ENCODE results near the gene FLII. TPM values are rescaled to one million over a fixed set of nuclear protein-coding genes. Genes with fewer than 3 reads are reported as not detected.

Gene FLII
- polyA plus RNA-seq, 4 donors: 152 to 360 (median 210) TPM

DNA sequence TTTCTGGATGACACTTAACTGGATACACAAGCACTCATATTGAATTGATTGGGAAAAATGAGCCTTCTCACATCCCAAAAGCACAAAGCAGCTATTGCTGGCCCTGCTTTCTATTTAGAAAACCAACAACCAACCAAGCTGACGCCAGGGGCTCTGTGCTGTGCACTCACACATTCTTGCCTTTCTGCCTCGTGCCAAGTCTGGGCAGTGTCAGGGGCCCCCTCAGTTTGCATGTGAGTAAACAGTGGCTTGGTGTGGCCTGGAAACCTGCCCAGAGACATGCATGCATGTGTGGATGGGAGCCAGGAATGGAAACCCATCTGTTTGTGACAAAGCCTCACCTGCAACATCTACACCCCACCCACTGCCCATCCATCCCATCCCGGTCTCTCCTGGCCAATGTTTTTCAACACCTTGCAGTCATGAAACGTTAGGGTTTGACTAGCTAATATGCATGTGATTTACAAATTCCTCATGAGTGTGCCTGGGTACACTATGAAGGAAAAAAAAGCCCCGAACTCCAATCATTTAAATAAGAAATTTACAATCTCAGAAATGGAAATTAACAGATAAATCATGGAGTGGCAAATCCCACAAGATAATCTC lies 22.3 kb upstream of the FLII start:
- H3K36me3 ChIP-seq (ENCODE audit: control insufficient read depth in 3 of 3, insufficient read depth in 2 of 3, low read depth in 1 of 3, low read length in 3 of 3): peaks cover 34 to 81% (median 37%) of the 10 kb centered on the region in 3 donors
- H3K27me3 ChIP-seq (ENCODE audit: control insufficient read depth in 3 of 3, insufficient read depth in 3 of 3, low read length in 3 of 3): no peaks in the 10 kb centered on the region
- no peak overlapping the region for H3K4me3 ChIP-seq (ENCODE audit: low read depth in 1 of 3, low read length in 3 of 3)
- no peaks in the 10 kb centered on the region for H3K4me1 ChIP-seq (ENCODE audit: control insufficient read depth in 3 of 3, insufficient read depth in 2 of 3, low read depth in 1 of 3, low read length in 2 of 3)
- 59 to 70% (median 59%) methylated on average over 5 of the region's 5 CpGs for WGBS, 3 donors
- no peaks in the 10 kb centered on the region for H3K9me3 ChIP-seq (ENCODE audit: control insufficient read depth in 2 of 2, insufficient read depth in 1 of 2, low read depth in 1 of 2, low read length in 1 of 2)
- DNase-seq (no peak), FAIRE-seq (no peak)
- H3K27ac ChIP-seq (ENCODE audit: low read depth in 1 of 3, low read length in 2 of 3): no peak overlapping the region

DNA sequence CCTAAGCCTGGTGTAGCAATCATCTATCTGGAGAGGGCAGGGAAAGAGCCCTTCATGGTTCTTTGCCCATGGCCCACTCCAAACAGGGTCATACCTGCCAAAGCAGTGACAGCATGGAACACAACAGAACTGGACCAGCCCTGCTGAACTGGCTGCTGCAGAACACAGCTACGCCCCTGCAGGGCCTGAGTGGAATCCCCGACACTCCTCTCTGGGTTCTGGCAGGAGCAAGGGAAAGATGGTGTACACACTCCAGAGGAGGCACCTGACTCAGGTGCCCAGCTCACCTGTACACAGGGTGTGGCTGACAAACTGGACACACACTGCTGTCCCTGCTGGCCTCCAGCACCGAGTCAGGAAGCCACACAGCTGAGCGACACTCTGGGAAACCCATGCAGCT lies 21.7 kb upstream of the FLII start:
- DNase-seq: no peak
- H3K27ac ChIP-seq (ENCODE audit: low read depth in 1 of 3, low read length in 2 of 3): no peak overlapping the region
- no peak overlapping the region for H3K4me3 ChIP-seq (ENCODE audit: low read depth in 1 of 3, low read length in 3 of 3)
- no peaks in the 10 kb centered on the region for H3K9me3 ChIP-seq (ENCODE audit: control insufficient read depth in 2 of 2, insufficient read depth in 1 of 2, low read depth in 1 of 2, low read length in 1 of 2)
- WGBS, 3 donors: 91 to 100% (median 98%) methylated on average over 4 of the region's 4 CpGs
- no peak for FAIRE-seq
- peaks cover 32 to 81% (median 35%) of the 10 kb centered on the region in 3 donors for H3K36me3 ChIP-seq (ENCODE audit: control insufficient read depth in 3 of 3, insufficient read depth in 2 of 3, low read depth in 1 of 3, low read length in 3 of 3)
- H3K4me1 ChIP-seq (ENCODE audit: control insufficient read depth in 3 of 3, insufficient read depth in 2 of 3, low read depth in 1 of 3, low read length in 2 of 3): no peaks in the 10 kb centered on the region
- no peaks in the 10 kb centered on the region for H3K27me3 ChIP-seq (ENCODE audit: control insufficient read depth in 3 of 3, insufficient read depth in 3 of 3, low read length in 3 of 3)

DNA sequence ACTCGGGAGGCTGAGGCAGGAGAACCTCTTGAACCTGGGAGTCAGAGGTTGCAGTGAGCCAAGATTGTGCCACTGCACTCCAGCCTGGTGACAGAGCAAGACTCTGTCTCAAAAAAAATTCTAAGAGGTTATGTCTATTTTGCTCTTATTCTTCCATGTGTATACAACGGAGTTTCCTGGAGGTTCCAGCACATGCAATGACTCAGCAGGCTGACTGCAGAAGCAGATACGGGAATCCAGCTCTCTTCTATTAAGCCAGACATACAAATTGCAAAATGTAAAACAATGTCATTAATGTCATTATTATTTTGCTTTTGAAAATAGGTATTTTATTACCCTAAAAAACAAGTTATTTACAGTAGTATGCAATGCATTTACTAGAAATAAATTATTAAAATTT lies 20.3 kb upstream of the FLII start:
- 85 to 96% (median 87%) methylated on average over 3 of the region's 3 CpGs for WGBS, 3 donors
- Histone ChIP-seq H3K27ac (ENCODE audit: low read depth in 1 of 3, low read length in 2 of 3) (no peak overlapping the region), H3K4me3 (ENCODE audit: low read depth in 1 of 3, low read length in 3 of 3) (no peak overlapping the region), H3K9me3 (ENCODE audit: control insufficient read depth in 2 of 2, insufficient read depth in 1 of 2, low read depth in 1 of 2, low read length in 1 of 2) (no peaks in the 10 kb centered on the region), H3K27me3 (ENCODE audit: control insufficient read depth in 3 of 3, insufficient read depth in 3 of 3, low read length in 3 of 3) (no peaks in the 10 kb centered on the region), H3K36me3 (ENCODE audit: control insufficient read depth in 3 of 3, insufficient read depth in 2 of 3, low read depth in 1 of 3, low read length in 3 of 3) (peaks cover 32 to 84% (median 36%) of the 10 kb centered on the region in 3 donors), H3K4me1 (ENCODE audit: control insufficient read depth in 3 of 3, insufficient read depth in 2 of 3, low read depth in 1 of 3, low read length in 2 of 3) (no peaks in the 10 kb centered on the region)
- FAIRE-seq (no peak), DNase-seq (no peak)

DNA sequence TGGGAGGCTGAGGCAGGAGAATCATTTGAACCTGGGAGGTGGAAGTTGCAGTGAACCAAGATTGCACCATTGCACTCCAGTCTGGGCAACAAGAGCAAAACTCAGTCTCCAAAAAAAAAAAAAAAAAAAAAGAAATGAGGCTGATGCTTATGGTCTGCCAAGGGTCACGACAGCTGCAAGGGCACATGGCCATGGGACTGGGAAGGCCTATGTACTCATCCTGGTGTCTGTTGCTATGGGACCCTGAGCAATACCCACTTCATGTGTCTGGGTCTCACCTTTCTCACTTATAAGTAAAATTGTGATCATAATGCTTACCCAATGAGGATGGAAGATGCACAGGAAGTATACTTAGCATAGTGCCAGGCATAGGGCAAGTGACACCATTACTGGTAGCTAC lies 18.5 kb upstream of the FLII start:
- Histone ChIP-seq H3K27me3 (ENCODE audit: control insufficient read depth in 3 of 3, insufficient read depth in 3 of 3, low read length in 3 of 3) (no peaks in the 10 kb centered on the region), H3K4me3 (ENCODE audit: low read depth in 1 of 3, low read length in 3 of 3) (no peak overlapping the region), H3K4me1 (ENCODE audit: control insufficient read depth in 3 of 3, insufficient read depth in 2 of 3, low read depth in 1 of 3, low read length in 2 of 3) (no peaks in the 10 kb centered on the region), H3K9me3 (ENCODE audit: control insufficient read depth in 2 of 2, insufficient read depth in 1 of 2, low read depth in 1 of 2, low read length in 1 of 2) (no peaks in the 10 kb centered on the region), H3K36me3 (ENCODE audit: control insufficient read depth in 3 of 3, insufficient read depth in 2 of 3, low read depth in 1 of 3, low read length in 3 of 3) (peaks cover 25 to 82% (median 25%) of the 10 kb centered on the region in 3 donors), H3K27ac (ENCODE audit: low read depth in 1 of 3, low read length in 2 of 3) (no peak overlapping the region)
- FAIRE-seq (no peak), DNase-seq (no peak)
- WGBS, 3 donors: 93 to 100% (median 100%) methylated on average over 1 of the region's 1 CpG

DNA sequence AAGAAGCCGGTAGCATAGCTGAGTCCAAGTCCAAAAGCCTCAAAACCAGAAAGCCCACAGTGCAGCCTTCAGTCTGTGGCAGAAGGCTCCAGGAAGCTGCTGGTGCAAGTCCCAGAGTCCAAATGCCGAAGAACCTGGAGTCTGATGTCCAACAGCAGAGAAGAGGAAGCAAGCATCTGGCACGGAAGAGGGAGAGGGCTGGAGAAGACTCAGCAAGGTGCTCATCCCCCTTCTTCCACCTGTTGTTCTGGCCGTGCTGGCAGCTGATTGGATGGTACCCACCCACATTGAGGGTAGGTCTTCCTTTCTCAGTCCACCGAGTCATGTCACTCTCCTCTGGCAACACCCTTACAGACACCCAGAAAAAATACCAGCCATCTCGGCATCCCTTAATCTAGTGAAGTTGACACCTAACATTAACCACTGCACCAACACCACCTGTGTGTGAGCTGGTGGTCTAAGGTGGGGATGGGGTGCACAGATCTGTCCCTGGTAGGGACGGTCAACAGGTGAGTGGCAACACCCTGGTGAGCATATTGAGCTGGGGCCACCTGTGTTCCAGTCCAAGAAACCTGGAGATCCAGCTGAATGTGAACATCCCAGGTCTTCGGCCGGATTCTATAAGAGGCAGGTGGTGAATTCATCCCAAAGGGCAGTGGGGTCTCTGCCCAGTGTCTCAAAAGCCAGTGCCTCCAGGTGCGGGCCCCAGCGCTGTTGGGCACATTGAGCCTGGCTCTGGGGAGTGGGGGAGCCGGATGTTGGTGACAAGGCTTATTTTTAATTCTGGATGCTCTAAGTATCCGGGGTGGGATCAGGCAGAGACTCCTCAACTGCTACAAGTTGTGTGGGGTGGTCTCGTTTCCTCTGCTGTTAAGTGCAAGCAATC lies 11.8 kb upstream of the FLII start:
- no peak for FAIRE-seq
- H3K27me3 ChIP-seq (ENCODE audit: control insufficient read depth in 3 of 3, insufficient read depth in 3 of 3, low read length in 3 of 3): no peaks in the 10 kb centered on the region
- no peaks in the 10 kb centered on the region for H3K4me1 ChIP-seq (ENCODE audit: control insufficient read depth in 3 of 3, insufficient read depth in 2 of 3, low read depth in 1 of 3, low read length in 2 of 3)
- H3K9me3 ChIP-seq (ENCODE audit: control insufficient read depth in 2 of 2, insufficient read depth in 1 of 2, low read depth in 1 of 2, low read length in 1 of 2): no peaks in the 10 kb centered on the region
- DNase-seq: peak in 1 of 2 donors; percentile 38
- no peak overlapping the region for H3K4me3 ChIP-seq (ENCODE audit: low read depth in 1 of 3, low read length in 3 of 3)
- H3K36me3 ChIP-seq (ENCODE audit: control insufficient read depth in 3 of 3, insufficient read depth in 2 of 3, low read depth in 1 of 3, low read length in 3 of 3): peaks cover 3 to 48% (median 7%) of the 10 kb centered on the region in 3 donors
- no peak overlapping the region for H3K27ac ChIP-seq (ENCODE audit: low read depth in 1 of 3, low read length in 2 of 3)
- 71 to 84% (median 77%) methylated on average over 14 of the region's 14 CpGs for WGBS, 3 donors

DNA sequence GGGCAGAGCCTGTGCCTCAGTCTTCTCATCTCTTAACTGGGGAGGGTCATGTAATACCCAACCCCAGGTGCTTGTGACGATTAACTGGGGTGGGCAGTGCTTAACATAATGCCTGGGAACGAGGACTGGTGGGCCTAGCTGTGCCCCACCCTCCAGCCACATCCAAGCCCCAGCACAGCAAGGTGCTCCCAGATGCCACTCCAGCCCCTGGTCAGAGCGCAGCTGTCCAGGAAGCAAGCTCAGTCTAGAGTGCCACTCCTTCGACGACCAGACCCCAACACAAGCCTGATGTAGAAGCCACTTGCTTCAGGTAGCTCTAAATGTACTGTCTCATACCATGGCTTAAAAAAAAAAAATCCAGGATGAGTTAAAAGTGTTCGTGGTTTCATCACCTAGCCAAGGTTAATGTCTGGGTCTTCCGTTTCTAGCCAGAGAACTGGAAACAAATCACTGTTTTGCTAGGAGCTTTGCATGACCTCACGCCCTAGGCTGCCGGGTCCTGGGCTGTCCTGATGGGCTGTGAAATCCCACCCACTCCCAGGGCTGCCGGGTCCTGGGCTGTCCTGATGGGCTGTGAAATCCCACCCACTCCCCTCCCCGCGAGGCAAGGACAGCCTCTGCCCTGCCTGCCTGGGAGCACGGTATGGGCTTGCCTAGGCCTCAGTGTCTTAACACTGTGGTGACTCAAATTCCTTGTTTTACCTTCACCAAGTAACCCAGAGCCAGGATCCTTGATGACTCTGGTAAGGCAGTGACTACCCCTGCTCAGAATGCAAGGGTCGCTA lies 9.6 kb upstream of the FLII start:
- peaks cover 0 to 51% (median 2%) of the 10 kb centered on the region in 3 donors for H3K36me3 ChIP-seq (ENCODE audit: control insufficient read depth in 3 of 3, insufficient read depth in 2 of 3, low read depth in 1 of 3, low read length in 3 of 3)
- H3K27ac ChIP-seq (ENCODE audit: low read depth in 1 of 3, low read length in 2 of 3): no peak overlapping the region
- no peak for FAIRE-seq
- H3K27me3 ChIP-seq (ENCODE audit: control insufficient read depth in 3 of 3, insufficient read depth in 3 of 3, low read length in 3 of 3): no peaks in the 10 kb centered on the region
- H3K9me3 ChIP-seq (ENCODE audit: control insufficient read depth in 2 of 2, insufficient read depth in 1 of 2, low read depth in 1 of 2, low read length in 1 of 2): no peaks in the 10 kb centered on the region
- H3K4me1 ChIP-seq (ENCODE audit: control insufficient read depth in 3 of 3, insufficient read depth in 2 of 3, low read depth in 1 of 3, low read length in 2 of 3): no peaks in the 10 kb centered on the region
- 47 to 65% (median 65%) methylated on average over 14 of the region's 14 CpGs for WGBS, 3 donors
- no peak overlapping the region for H3K4me3 ChIP-seq (ENCODE audit: low read depth in 1 of 3, low read length in 3 of 3)
- DNase-seq: no peak

DNA sequence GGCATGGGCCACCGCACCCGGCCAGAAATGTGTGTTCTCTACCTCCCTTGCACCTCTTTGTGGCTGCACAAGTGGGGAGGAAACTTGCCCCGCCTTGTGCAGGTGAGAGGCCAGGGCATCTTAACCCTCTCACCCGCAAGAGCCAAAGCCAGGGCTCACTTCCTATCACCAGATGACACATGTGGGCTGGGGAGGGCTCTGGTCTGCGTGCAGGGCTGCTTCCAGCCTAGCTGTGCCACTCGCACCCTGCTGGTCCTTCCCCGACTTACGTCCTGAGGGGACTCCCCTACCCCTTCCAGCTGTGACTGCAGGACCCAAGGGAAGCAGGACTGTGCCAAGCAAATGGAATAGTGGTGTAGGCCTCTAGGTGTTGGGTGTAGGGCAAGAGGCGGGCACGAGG lies 8.8 kb upstream of the FLII start:
- Histone ChIP-seq H3K9me3 (ENCODE audit: control insufficient read depth in 2 of 2, insufficient read depth in 1 of 2, low read depth in 1 of 2, low read length in 1 of 2) (no peaks in the 10 kb centered on the region), H3K27me3 (ENCODE audit: control insufficient read depth in 3 of 3, insufficient read depth in 3 of 3, low read length in 3 of 3) (no peaks in the 10 kb centered on the region), H3K36me3 (ENCODE audit: control insufficient read depth in 3 of 3, insufficient read depth in 2 of 3, low read depth in 1 of 3, low read length in 3 of 3) (peaks cover 0 to 54% (median 2%) of the 10 kb centered on the region in 3 donors), H3K4me1 (ENCODE audit: control insufficient read depth in 3 of 3, insufficient read depth in 2 of 3, low read depth in 1 of 3, low read length in 2 of 3) (peaks cover 0 to under 1% (median 0%) of the 10 kb centered on the region in 3 donors), H3K27ac (ENCODE audit: low read depth in 1 of 3, low read length in 2 of 3) (no peak overlapping the region), H3K4me3 (ENCODE audit: low read depth in 1 of 3, low read length in 3 of 3) (no peak overlapping the region)
- no peak for DNase-seq
- no peak for FAIRE-seq
- WGBS, 3 donors: 80 to 83% (median 82%) methylated on average over 10 of the region's 10 CpGs
